ENCODE measurements around the gene RRP9.

GRCh38 chr3:51904034-51904823 lies 37.5 kb downstream of the RRP9 start:
- TF ChIP-seq CTCF (IDR thresholded peaks at IDR 0.05; ENCODE audit: low read depth, low read length, poor library complexity, severe bottlenecking) (no peak), EZH2phosphoT487 (IDR thresholded peaks at IDR 0.05; ENCODE audit: borderline replicate concordance, low read length) (no peak)
